DMS79 treated with DMSO at 0.1 percent for 48 hours (cell line): Measurements from ENCODE around the gene RAB22A.

ENCODE experiments used
- DNase-seq: peaks from one replicate; lab custom pipeline; 2025; lab: John Stamatoyannopoulos, UW

Gene RAB22A

DNA sequence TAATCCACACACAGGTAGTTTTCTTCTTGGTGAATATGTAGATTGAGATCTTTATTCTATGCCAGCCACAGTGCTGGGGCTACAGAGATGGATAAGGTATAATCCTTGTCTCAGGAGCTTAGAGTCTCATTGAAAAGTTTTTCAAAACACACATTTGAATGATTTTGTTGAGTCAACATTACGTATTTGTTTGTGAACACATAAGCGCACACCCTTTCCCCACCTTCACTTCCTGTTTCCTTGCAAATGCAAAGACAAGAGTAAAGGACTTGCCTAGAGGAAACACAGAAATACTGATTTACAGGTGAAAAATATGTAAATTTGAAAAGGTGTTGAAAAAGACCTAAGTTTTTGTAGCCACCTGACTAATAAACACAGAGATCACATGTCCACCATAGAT is 107.3 kb downstream of the RAB22A start:
- no peak for DNase-seq
